DOHH2 (cell line): ENCODE data around the gene CCDC87.

Source experiments
- EZH2phosphoT487 ChIP-seq: fragments of 200-600 bp; sonication (generic); IDR thresholded peaks from 2 replicates; pipeline ENCODE4 v1.6.1; 2017; ENCODE audit warnings: borderline replicate concordance, mild to moderate bottlenecking, antibody characterized with exemption, low read length, moderate library complexity, mixed read lengths
- TF ChIP-seq, protein P1 (sequence below): fragments of 200-600 bp; sonication (generic); IDR thresholded peaks from one replicate; pipeline ENCODE4 v1.5.1; 2014; ENCODE audit warnings: antibody characterized with exemption, mild to moderate bottlenecking, low read depth, low read length; ENCODE audit not compliant: poor library complexity, severe bottlenecking

DNA sequence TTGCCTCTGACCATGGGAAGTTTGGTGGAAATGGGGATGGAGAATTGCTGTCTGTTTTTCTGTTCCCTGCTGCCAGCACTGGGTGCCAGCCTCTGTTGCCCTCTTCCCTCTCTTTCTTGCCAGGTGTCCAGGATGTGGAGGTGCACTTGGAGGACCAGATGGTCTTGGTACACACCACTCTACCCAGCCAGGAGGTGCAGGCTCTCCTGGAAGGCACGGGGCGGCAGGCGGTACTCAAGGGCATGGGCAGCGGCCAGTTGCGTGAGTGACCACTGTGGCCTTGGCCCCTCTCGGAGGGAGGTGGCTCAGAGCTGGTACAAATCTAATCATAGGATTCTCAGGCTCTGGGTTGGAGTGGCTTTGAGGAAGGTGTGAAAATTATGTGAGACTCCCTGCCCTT, 6.1 kb upstream of the CCDC87 start:
- TF ChIP-seq, protein P1, sequence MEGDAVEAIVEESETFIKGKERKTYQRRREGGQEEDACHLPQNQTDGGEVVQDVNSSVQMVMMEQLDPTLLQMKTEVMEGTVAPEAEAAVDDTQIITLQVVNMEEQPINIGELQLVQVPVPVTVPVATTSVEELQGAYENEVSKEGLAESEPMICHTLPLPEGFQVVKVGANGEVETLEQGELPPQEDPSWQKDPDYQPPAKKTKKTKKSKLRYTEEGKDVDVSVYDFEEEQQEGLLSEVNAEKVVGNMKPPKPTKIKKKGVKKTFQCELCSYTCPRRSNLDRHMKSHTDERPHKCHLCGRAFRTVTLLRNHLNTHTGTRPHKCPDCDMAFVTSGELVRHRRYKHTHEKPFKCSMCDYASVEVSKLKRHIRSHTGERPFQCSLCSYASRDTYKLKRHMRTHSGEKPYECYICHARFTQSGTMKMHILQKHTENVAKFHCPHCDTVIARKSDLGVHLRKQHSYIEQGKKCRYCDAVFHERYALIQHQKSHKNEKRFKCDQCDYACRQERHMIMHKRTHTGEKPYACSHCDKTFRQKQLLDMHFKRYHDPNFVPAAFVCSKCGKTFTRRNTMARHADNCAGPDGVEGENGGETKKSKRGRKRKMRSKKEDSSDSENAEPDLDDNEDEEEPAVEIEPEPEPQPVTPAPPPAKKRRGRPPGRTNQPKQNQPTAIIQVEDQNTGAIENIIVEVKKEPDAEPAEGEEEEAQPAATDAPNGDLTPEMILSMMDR, result no peak
- TF ChIP-seq EZH2phosphoT487, result no peak
